GM19193 (cell line): Measurements from ENCODE around the gene KIF22.

ENCODE experiments used
- POLR2A ChIP-seq: IDR thresholded peaks from 4 replicates; pipeline ENCODE4 v1.6.1; 2011; ENCODE audit not compliant: insufficient read depth, insufficient read length; ENCODE audit errors: extremely low read depth

KIF22 gene

GRCh38 chr16:29765167-29766032, 25.2 kb upstream of the KIF22 start:
- TF ChIP-seq POLR2A = no peak

DNA sequence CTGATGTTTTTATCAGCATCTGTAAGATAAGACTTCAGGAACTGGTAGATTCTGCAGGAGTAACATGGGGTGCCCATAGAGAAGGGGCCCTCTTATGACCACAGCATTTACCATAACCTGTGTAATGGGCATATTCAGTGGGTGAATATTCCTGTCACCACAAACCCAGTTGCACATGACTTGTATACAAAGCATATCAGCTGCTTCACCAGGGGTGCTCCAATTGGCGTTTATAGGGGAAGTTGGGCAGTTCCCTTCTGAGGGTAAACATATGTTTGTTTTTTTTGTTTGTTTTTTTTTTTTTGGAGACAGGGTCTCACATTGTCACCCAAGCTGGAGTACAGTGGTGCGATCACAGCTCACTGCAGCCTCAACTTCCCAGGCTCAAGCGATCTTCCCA, 24.0 kb upstream of the KIF22 start:
- no peak for TF ChIP-seq POLR2A

DNA sequence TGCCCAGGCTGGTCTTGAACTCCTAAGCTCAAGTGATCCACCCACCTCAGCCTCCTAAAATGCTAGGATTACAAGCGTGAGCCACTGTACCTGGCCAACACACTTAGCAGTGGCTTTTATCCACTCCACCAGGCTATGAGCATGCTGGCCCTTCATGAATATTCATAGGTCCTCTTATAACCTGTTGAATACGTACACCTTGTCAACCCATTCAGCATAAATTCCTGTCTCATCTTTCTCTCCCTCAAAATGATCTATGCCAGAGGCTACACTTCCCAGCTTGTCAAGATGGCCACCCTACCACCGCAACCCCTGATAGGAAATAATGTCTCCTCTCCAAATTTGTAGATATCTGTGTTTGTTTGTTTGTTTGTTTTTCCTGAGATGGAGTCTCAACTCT, 23.5 kb upstream of the KIF22 start:
- no peak for TF ChIP-seq POLR2A

- TF ChIP-seq POLR2A = no peak
Observed at GRCh38 chr16:29769507-29769906, 21.0 kb upstream of the KIF22 start.

GRCh38 chr16:29770250-29770929, 20.2 kb upstream of the KIF22 start:
- TF ChIP-seq POLR2A = no peak

GRCh38 chr16:29774730-29775129, 15.8 kb upstream of the KIF22 start:
- no peak for TF ChIP-seq POLR2A

- no peak for TF ChIP-seq POLR2A
Observed at GRCh38 chr16:29775742-29776408, 14.7 kb upstream of the KIF22 start.

- TF ChIP-seq POLR2A = no peak
Observed at GRCh38 chr16:29777576-29778350, 12.8 kb upstream of the KIF22 start, which contains the start of gene ZG16. ZG16 (plus strand) TSS chr16:29778256; CDS start chr16:29779267, 1,011 bp downstream.

DNA sequence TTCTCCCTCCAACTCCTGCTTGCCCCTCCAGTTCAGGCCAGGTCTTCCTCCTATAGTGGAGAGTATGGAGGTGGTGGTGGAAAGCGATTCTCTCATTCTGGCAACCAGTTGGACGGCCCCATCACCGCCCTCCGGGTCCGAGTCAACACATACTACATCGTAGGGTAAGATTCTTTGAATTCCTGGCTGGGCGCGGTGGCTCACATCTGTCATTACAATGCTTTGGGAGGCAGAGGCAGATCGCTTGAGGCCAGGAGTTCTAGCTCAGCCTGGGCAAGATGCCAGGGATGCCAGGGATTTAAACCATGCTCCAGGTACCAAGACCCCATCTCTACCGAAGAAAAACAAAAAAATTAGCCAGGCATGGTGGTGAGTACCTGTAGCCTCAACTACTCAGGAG, 11.1 kb upstream of the KIF22 start:
- no peak for TF ChIP-seq POLR2A

GRCh38 chr16:29784157-29784556, 6.4 kb upstream of the KIF22 start:
- TF ChIP-seq POLR2A = no peak

GRCh38 chr16:29784901-29785500, 5.5 kb upstream of the KIF22 start:
- TF ChIP-seq POLR2A = no peak

GRCh38 chr16:29789775-29790182, 772 bp upstream of the KIF22 start:
- TF ChIP-seq POLR2A = no peak

- no peak for TF ChIP-seq POLR2A
Observed at GRCh38 chr16:29790949-29791844, 646 bp downstream of the KIF22 start.
